ENCODE data around the gene STEAP3.

DNA sequence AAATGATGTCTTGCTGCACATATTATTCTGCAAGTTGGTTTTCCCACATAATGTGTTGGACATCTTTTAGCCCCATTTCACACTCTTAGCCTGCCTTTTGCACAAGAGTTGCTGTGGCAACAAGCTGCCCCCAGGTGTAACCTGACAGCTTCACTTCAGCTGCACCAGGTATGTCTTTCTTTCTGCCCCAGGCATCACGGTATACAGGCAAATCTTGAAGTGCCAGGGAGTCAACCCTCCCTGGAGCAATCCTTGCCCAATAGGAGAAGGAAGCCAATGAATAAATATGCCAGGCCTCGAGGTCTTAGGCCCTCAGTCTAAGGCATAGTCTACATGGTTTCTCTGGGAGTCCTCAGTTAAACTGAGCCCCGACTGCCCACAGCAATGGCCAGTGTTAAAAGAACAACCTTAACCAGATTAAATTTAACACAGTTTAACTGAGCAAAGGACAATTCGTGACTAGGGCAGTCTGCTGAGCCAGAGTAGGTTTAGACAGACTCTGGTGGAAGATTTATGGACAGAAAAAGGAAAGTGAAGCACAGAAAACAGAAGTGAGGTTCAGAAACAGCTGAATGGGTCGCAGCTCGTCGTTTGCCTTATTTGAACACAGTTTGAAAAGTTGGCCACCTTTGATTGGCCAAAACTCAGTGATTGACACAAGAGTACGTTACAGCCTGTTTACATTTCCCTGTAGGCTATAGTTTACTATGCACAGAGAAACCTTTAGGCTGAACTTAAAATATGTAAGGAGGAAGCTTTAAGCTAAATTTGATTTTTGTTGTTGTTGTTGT lies 33.1 kb upstream of the STEAP3 start:
- no peak for TF ChIP-seq POLR2A (IDR thresholded peaks at IDR 0.05)
- TF ChIP-seq, protein P1, sequence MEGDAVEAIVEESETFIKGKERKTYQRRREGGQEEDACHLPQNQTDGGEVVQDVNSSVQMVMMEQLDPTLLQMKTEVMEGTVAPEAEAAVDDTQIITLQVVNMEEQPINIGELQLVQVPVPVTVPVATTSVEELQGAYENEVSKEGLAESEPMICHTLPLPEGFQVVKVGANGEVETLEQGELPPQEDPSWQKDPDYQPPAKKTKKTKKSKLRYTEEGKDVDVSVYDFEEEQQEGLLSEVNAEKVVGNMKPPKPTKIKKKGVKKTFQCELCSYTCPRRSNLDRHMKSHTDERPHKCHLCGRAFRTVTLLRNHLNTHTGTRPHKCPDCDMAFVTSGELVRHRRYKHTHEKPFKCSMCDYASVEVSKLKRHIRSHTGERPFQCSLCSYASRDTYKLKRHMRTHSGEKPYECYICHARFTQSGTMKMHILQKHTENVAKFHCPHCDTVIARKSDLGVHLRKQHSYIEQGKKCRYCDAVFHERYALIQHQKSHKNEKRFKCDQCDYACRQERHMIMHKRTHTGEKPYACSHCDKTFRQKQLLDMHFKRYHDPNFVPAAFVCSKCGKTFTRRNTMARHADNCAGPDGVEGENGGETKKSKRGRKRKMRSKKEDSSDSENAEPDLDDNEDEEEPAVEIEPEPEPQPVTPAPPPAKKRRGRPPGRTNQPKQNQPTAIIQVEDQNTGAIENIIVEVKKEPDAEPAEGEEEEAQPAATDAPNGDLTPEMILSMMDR (IDR thresholded peaks at IDR 0.05): no peak

Data from right lobe of liver (tissue), 4 donors.